ENCODE data around the gene ITPR2.

DNA sequence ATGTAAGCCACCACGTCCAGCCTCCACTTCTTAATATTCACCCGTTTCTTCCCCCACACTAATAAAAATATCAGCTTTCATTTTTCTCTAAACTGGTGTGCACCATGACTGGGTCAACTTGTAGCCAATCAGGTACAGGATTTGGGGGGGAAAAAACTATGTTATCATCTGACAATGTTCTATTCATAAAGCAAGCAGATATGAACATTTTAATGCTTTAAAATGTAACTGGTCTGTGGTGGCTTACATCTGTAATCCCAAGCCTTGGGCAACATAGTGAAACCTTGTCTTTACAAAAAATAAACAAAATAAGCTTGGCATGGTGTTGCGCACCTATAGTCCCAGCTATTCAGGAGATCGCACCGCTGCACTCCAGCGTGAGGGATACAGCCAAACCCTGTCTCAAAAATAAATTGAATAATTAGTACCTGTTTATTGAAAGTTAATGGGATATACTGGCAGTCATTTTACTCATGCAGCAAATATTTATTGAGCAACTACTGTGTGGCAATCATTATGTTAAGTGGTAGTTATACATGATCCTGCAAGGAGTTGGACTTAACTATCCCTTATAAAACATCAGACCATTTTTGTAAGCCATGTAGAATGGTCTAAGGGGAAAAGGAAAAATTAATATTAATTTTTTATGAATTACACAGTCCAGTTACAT, 15.3 kb upstream of the ITPR2 start:
- TF ChIP-seq POLR2A (IDR thresholded peaks at IDR 0.05), result no peak
- TF ChIP-seq, protein P1, sequence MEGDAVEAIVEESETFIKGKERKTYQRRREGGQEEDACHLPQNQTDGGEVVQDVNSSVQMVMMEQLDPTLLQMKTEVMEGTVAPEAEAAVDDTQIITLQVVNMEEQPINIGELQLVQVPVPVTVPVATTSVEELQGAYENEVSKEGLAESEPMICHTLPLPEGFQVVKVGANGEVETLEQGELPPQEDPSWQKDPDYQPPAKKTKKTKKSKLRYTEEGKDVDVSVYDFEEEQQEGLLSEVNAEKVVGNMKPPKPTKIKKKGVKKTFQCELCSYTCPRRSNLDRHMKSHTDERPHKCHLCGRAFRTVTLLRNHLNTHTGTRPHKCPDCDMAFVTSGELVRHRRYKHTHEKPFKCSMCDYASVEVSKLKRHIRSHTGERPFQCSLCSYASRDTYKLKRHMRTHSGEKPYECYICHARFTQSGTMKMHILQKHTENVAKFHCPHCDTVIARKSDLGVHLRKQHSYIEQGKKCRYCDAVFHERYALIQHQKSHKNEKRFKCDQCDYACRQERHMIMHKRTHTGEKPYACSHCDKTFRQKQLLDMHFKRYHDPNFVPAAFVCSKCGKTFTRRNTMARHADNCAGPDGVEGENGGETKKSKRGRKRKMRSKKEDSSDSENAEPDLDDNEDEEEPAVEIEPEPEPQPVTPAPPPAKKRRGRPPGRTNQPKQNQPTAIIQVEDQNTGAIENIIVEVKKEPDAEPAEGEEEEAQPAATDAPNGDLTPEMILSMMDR (IDR thresholded peaks at IDR 0.05), result no peak
- no peak for TF ChIP-seq EP300 (IDR thresholded peaks at IDR 0.05)

Measured in tibial nerve (tissue), 4 donors.